Gastrocnemius medialis (tissue), 4 donors: ENCODE data around the gene CTIF. TPM values are rescaled to one million over a fixed set of nuclear protein-coding genes. Genes with fewer than 3 reads are reported as not detected.

Experiments
- ATAC-seq, 2 donors: fragments of 150-250 bp; one replicate each; pipeline ENCODE4 v1.9.1; 2016
- DNase-seq, 2 donors: peaks; one replicate each; pipeline ENCODE4 v3.0.0-alpha.2; 2019
- H3K27ac ChIP-seq, 4 donors: fragments of 200-600 bp; sonication (generic); 1 replicate in 1 of 4; 2 replicates in 3 of 4; pipeline ENCODE4 v1.5.1; 2016 to 2018; ENCODE audit warnings: mild to moderate bottlenecking in 2 of 4, moderate library complexity in 1 of 4
- H3K27me3 ChIP-seq, 3 donors: fragments of 200-600 bp; sonication (generic) in 2 of 3; 1 replicate in 1 of 3; 2 replicates in 2 of 3; pipeline versions ENCODE4 v1.5.1 to v1.6.0; 2016 to 2019; ENCODE audit warnings: mild to moderate bottlenecking in 1 of 3, moderate library complexity in 1 of 3
- H3K36me3 ChIP-seq, 2 donors: fragments of 200-600 bp; sonication (generic) in 1 of 2; one replicate each; pipeline ENCODE4 v1.5.1; 2017 to 2018
- H3K4me1 ChIP-seq, 2 donors: fragments of 200-600 bp; sonication (generic) in 1 of 2; one replicate each; pipeline ENCODE4 v1.5.1; 2016 to 2017; ENCODE audit warnings: mild to moderate bottlenecking in 2 of 2
- H3K4me3 ChIP-seq, 4 donors: fragments of 200-600 bp; sonication (generic) in 3 of 4; 1 replicate in 1 of 4; 2 replicates in 3 of 4; pipeline ENCODE4 v1.5.1; 2016 to 2019; ENCODE audit warnings: mild to moderate bottlenecking in 2 of 4
- H3K9me3 ChIP-seq, 3 donors: fragments of 200-600 bp; sonication (generic) in 2 of 3; 1 replicate in 1 of 3; 2 replicates in 2 of 3; pipeline ENCODE4 v1.5.1; 2016 to 2019
- CTCF ChIP-seq, 5 experiments: fragments of 450-650 bp in 3 of 5; fragments of 200-600 bp in 2 of 5; sonication (generic) in 2 of 5; IDR thresholded peaks in 4 of 5; conservative IDR thresholded peaks in 1 of 5; 1 replicate in 4 of 5; 2 replicates in 1 of 5; pipeline ENCODE4 v1.5.1; 2016 to 2019; ENCODE audit warnings: antibody characterized with exemption in 5 of 5, mild to moderate bottlenecking in 3 of 5, moderate library complexity in 3 of 5
- POLR2A ChIP-seq, 2 donors: fragments of 450-650 bp; IDR thresholded peaks; one replicate each; pipeline ENCODE4 v1.6.1; 2017; ENCODE audit warnings: antibody characterized with exemption in 2 of 2, mild to moderate bottlenecking in 2 of 2, moderate library complexity in 2 of 2
- in situ Hi-C, 4 donors: fragments of 200-750 bp; cut with MboI; loops; one replicate each; pipeline versions ENCODE4 v1.15.0 to v1.8.0; 2017; ENCODE audit warnings: low sequenced_read_pairs in 4 of 4
- intact Hi-C: fragments of 100-400 bp; cut with DNase I; formaldehyde crosslinking; loops from one replicate; pipeline ENCODE4 v1.15.1; 2023; ENCODE audit warnings: low total_unique reads
- total RNA-seq, 4 donors: library from RNA; depleted of rRNA; stranded (reverse); fragments of >200 nt; gene quantifications; one replicate each; pipeline versions ENCODE4 v1.1.0 to v1.2.3, GENCODE V29; 2016

CTIF gene
- total RNA-seq, 4 donors from 2014 or later: 20.2 to 35.4 (median 23.1) TPM

- H3K27ac ChIP-seq: peak overlapping the region in 3 of 4 donors; percentile 66 to 88 (median 85)
- no peaks in the 10 kb centered on the region for H3K27me3 ChIP-seq
- DNase-seq: no peak
- no peaks in the 10 kb centered on the region for H3K36me3 ChIP-seq
- TF ChIP-seq CTCF (IDR thresholded peaks at IDR 0.05 in 4 of 5, conservative IDR thresholded peaks at IDR 0.05 in 1 of 5) (no peak), POLR2A (IDR thresholded peaks at IDR 0.05) (no peak)
- H3K4me3 ChIP-seq: no peak overlapping the region
- no peak for ATAC-seq
- in situ Hi-C loops (no loop called here), intact Hi-C loops (no loop called here)
- no peaks in the 10 kb centered on the region for H3K9me3 ChIP-seq
- H3K4me1 ChIP-seq: peaks cover 47 to 71% of the 10 kb centered on the region in 2 donors
Measured at GRCh38 chr18:48770243-48770642, 231.4 kb downstream of the CTIF start.

- intact Hi-C loops (no loop called here), in situ Hi-C loops (no loop called here)
- ATAC-seq: peak; percentile 5 to 44
- no peak overlapping the region for H3K4me3 ChIP-seq
- peak in 1 of 5 experiments; percentile 9 for TF ChIP-seq CTCF (IDR thresholded peaks at IDR 0.05 in 4 of 5, conservative IDR thresholded peaks at IDR 0.05 in 1 of 5)
- no peak for TF ChIP-seq POLR2A (IDR thresholded peaks at IDR 0.05)
- no peaks in the 10 kb centered on the region for H3K27me3 ChIP-seq
- peak overlapping the region; percentile 52 to 88 (median 76) for H3K27ac ChIP-seq
- DNase-seq: peak in 1 of 2 donors; percentile 91
- H3K36me3 ChIP-seq: no peaks in the 10 kb centered on the region
- peaks cover 40 to 64% of the 10 kb centered on the region in 2 donors for H3K4me1 ChIP-seq
- no peaks in the 10 kb centered on the region for H3K9me3 ChIP-seq
Measured at GRCh38 chr18:48771641-48772375, 233.0 kb downstream of the CTIF start.

GRCh38 chr18:48772457-48772856 is 233.6 kb downstream of the CTIF start:
- intact Hi-C loops (no loop called here), in situ Hi-C loops (no loop called here)
- H3K27me3 ChIP-seq: no peaks in the 10 kb centered on the region
- ATAC-seq (no peak), DNase-seq (no peak)
- H3K9me3 ChIP-seq: no peaks in the 10 kb centered on the region
- peaks cover 36 to 61% of the 10 kb centered on the region in 2 donors for H3K4me1 ChIP-seq
- no peak overlapping the region for H3K4me3 ChIP-seq
- H3K36me3 ChIP-seq: no peaks in the 10 kb centered on the region
- peak overlapping the region in 3 of 4 donors; percentile 66 to 88 (median 85) for H3K27ac ChIP-seq
- no peak for TF ChIP-seq POLR2A (IDR thresholded peaks at IDR 0.05)
- TF ChIP-seq CTCF (IDR thresholded peaks at IDR 0.05 in 4 of 5, conservative IDR thresholded peaks at IDR 0.05 in 1 of 5): no peak

DNA sequence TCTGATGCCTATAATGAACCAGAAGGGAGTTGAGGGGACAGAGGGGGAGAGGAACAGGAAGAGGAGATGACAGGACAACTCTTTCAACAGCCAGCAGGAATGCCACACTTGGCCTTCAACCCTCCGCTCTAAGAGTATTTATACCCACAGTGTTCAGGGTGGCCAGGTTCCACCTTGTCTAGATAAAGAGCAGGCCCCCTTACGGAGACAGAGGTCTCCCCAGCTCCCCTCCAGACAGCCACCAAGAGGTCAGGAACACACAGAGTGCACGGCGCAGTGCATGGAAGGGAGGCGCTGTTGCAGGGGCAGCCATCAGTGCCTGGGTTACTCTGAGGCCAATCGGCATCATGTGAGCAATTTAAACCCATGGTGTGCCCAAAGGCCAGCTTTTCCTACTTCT is 235.0 kb downstream of the CTIF start:
- intact Hi-C loops (no loop called here), in situ Hi-C loops (no loop called here)
- no peaks in the 10 kb centered on the region for H3K27me3 ChIP-seq
- TF ChIP-seq CTCF (IDR thresholded peaks at IDR 0.05 in 4 of 5, conservative IDR thresholded peaks at IDR 0.05 in 1 of 5) (no peak), POLR2A (IDR thresholded peaks at IDR 0.05) (no peak)
- ATAC-seq (no peak), DNase-seq (no peak)
- H3K4me1 ChIP-seq: peaks cover 24 to 48% of the 10 kb centered on the region in 2 donors
- no peak overlapping the region for H3K4me3 ChIP-seq
- no peaks in the 10 kb centered on the region for H3K9me3 ChIP-seq
- H3K36me3 ChIP-seq: no peaks in the 10 kb centered on the region
- H3K27ac ChIP-seq: no peak overlapping the region
